Mesenchymal stem cell (in vitro differentiated cells and primary cell): Measurements from ENCODE around the gene COQ2.
A peak's percentile ranks its signal among the peaks of the same experiment; 100 is the strongest.

Experiments used
- DNase-seq: peaks from one replicate; pipeline ENCODE4 v3.0.0-alpha.2; 2013
- H2AFZ ChIP-seq: one replicate; pipeline ENCODE4 v1.6.1; 2013; ENCODE audit warnings: low read depth, mild to moderate bottlenecking, control low read depth, inconsistent platforms, low read length, moderate library complexity
- H2AK5ac ChIP-seq: 2 replicates; pipeline ENCODE4 v1.6.1; 2013; ENCODE audit warnings: low read length, moderate library complexity, mild to moderate bottlenecking, inconsistent platforms; ENCODE audit not compliant: severe bottlenecking
- H2BK120ac ChIP-seq: one replicate; pipeline ENCODE4 v1.6.1; 2013; ENCODE audit warnings: low read depth, mild to moderate bottlenecking, inconsistent platforms, low read length, moderate library complexity
- H2BK12ac ChIP-seq, 2 experiments: one replicate each; pipeline ENCODE4 v1.6.1; 2013; ENCODE audit warnings: inconsistent platforms in 2 of 2, low read length in 2 of 2, mild to moderate bottlenecking in 2 of 2, moderate library complexity in 2 of 2, control low read depth in 1 of 2
- H2BK15ac ChIP-seq: one replicate; pipeline ENCODE4 v1.6.1; 2013; ENCODE audit warnings: mild to moderate bottlenecking, low read depth, inconsistent platforms; ENCODE audit not compliant: poor library complexity, severe bottlenecking
- H2BK5ac ChIP-seq: 2 replicates; pipeline ENCODE4 v1.6.1; 2013; ENCODE audit warnings: low read depth, mild to moderate bottlenecking, low read length, control low read depth, inconsistent platforms; ENCODE audit not compliant: poor library complexity, severe bottlenecking
- H3K14ac ChIP-seq, 2 experiments: one replicate each; pipeline ENCODE4 v1.6.1; 2013; ENCODE audit warnings: inconsistent platforms in 2 of 2, low read length in 2 of 2, control low read depth in 1 of 2, mild to moderate bottlenecking in 1 of 2, moderate library complexity in 1 of 2
- H3K18ac ChIP-seq, 2 experiments: one replicate each; pipeline ENCODE4 v1.6.1; 2013; ENCODE audit warnings: inconsistent platforms in 2 of 2, low read length in 2 of 2, control low read depth in 1 of 2, low read depth in 1 of 2, mild to moderate bottlenecking in 1 of 2
- H3K23ac ChIP-seq, 2 experiments: one replicate each; pipeline ENCODE4 v1.6.1; 2013; ENCODE audit warnings: inconsistent platforms in 2 of 2, low read length in 2 of 2, mild to moderate bottlenecking in 2 of 2, moderate library complexity in 2 of 2, control low read depth in 1 of 2
- H3K27ac ChIP-seq: 2 replicates; pipeline ENCODE4 v1.5.1; 2013; ENCODE audit warnings: mild to moderate bottlenecking, moderate library complexity, low read length, control low read depth, inconsistent platforms; ENCODE audit not compliant: poor library complexity, severe bottlenecking
- H3K27me3 ChIP-seq, 2 experiments: 2 replicates each; pipeline versions ENCODE4 v1.6.1 to v1.7.0; 2013; ENCODE audit warnings: low read length in 2 of 2, mild to moderate bottlenecking in 2 of 2, moderate library complexity in 2 of 2, control low read depth in 1 of 2, inconsistent platforms in 1 of 2; ENCODE audit not compliant: control insufficient read depth in 1 of 2, insufficient read depth in 1 of 2
- H3K36me3 ChIP-seq, 2 experiments: 2 replicates each; pipeline versions ENCODE4 v1.6.1 to v1.7.0; 2013; ENCODE audit warnings: low read length in 2 of 2, control low read depth in 1 of 2, inconsistent platforms in 1 of 2, low read depth in 1 of 2, mild to moderate bottlenecking in 1 of 2; ENCODE audit not compliant: insufficient read depth in 2 of 2, control insufficient read depth in 1 of 2
- H3K4ac ChIP-seq, 2 experiments: one replicate each; pipeline ENCODE4 v1.6.1; 2013; ENCODE audit warnings: inconsistent platforms in 2 of 2, low read length in 2 of 2, mild to moderate bottlenecking in 2 of 2, moderate library complexity in 2 of 2, control low read depth in 1 of 2, low read depth in 1 of 2
- H3K4me1 ChIP-seq: 2 replicates; pipeline ENCODE4 v1.6.1; 2013; ENCODE audit warnings: low read depth, low read length, control low read depth; ENCODE audit not compliant: control insufficient read depth, insufficient read depth
- H3K4me2 ChIP-seq: 2 replicates; pipeline ENCODE4 v1.6.1; 2013; ENCODE audit warnings: low read length, mild to moderate bottlenecking, inconsistent platforms; ENCODE audit not compliant: poor library complexity, severe bottlenecking
- H3K4me3 ChIP-seq, 2 experiments: 2 replicates each; pipeline versions ENCODE4 v1.5.1 to v1.7.0; 2013; ENCODE audit warnings: low read length in 2 of 2, mild to moderate bottlenecking in 2 of 2, control low read depth in 1 of 2, low read depth in 1 of 2; ENCODE audit not compliant: insufficient read depth in 1 of 2
- H3K79me1 ChIP-seq: replicated peaks from 2 replicates; pipeline ENCODE4 v1.6.1; 2013; ENCODE audit warnings: mild to moderate bottlenecking, control low read depth, low read length, inconsistent platforms; ENCODE audit not compliant: poor library complexity, severe bottlenecking
- H3K9ac ChIP-seq: 2 replicates; pipeline ENCODE4 v1.7.0; 2013; ENCODE audit warnings: mild to moderate bottlenecking, low read length, moderate library complexity
- H3K9me3 ChIP-seq: 2 replicates; pipeline ENCODE4 v1.7.0; 2013; ENCODE audit warnings: mild to moderate bottlenecking, low read length; ENCODE audit not compliant: control insufficient read depth
- H4K8ac ChIP-seq: one replicate; pipeline ENCODE4 v1.6.1; 2013; ENCODE audit warnings: inconsistent platforms, mild to moderate bottlenecking, low read length, moderate library complexity
- H4K91ac ChIP-seq: one replicate; pipeline ENCODE4 v1.6.1; 2013; ENCODE audit warnings: mild to moderate bottlenecking, low read length, inconsistent platforms
- WGBS: methylation state at CpG from one replicate; pipeline ENCODE4 v1.1.7; 2013; ENCODE audit warnings: mixed read lengths; 5-methylcytosine and 5-hydroxymethylcytosine counted together

COQ2 gene

GRCh38 chr4:83250687-83251446 lies 33.7 kb downstream of the COQ2 start:
- WGBS: 80% methylated on average over 7 of the region's 7 CpGs
- H4K91ac ChIP-seq: no peak overlapping the region

GRCh38 chr4:83248486-83248885 lies 36.1 kb downstream of the COQ2 start:
- Histone ChIP-seq H3K4ac (no peak overlapping the region), H3K4me2 (no peak overlapping the region), H3K79me1 (no peaks in the 10 kb centered on the region), H2AK5ac (no peak overlapping the region), H2AFZ (no peak overlapping the region), H3K9me3 (no peaks in the 10 kb centered on the region), H3K27me3 (no peaks in the 10 kb centered on the region), H2BK15ac (no peak overlapping the region), H4K8ac (no peak overlapping the region), H3K36me3 (no peaks in the 10 kb centered on the region), H3K18ac (peak overlapping the region in 1 of 2 experiments; percentile 16), H2BK12ac (no peak overlapping the region), H2BK120ac (no peak overlapping the region), H2BK5ac (no peak overlapping the region), H4K91ac (no peak overlapping the region), H3K4me1 (peaks cover 11% of the 10 kb centered on the region), H3K14ac (no peak overlapping the region), H3K9ac (no peak overlapping the region), H3K27ac (no peak overlapping the region), H3K23ac (no peak overlapping the region), H3K4me3 (no peak overlapping the region)
- DNase-seq: no peak
- 84% methylated on average over 5 of the region's 5 CpGs for WGBS

More at GRCh38 chr4:83250687-83251446, 33.7 kb downstream of the COQ2 start:
- Histone ChIP-seq H2BK15ac (no peak overlapping the region), H2AFZ (no peak overlapping the region), H3K23ac (no peak overlapping the region), H3K4ac (no peak overlapping the region), H2BK5ac (no peak overlapping the region), H2BK12ac (peak overlapping the region in 1 of 2 experiments; percentile 18), H2BK120ac (no peak overlapping the region), H3K27ac (no peak overlapping the region), H3K9ac (no peak overlapping the region), H4K8ac (no peak overlapping the region), H3K4me3 (no peak overlapping the region), H3K9me3 (no peaks in the 10 kb centered on the region), H3K79me1 (no peaks in the 10 kb centered on the region), H3K14ac (no peak overlapping the region), H3K27me3 (no peaks in the 10 kb centered on the region), H3K4me2 (no peak overlapping the region), H2AK5ac (no peak overlapping the region), H3K36me3 (no peaks in the 10 kb centered on the region), H3K18ac (peak overlapping the region in 1 of 2 experiments; percentile 74), H3K4me1 (peaks cover 13% of the 10 kb centered on the region)
- DNase-seq: peak; percentile 48

- Histone ChIP-seq H3K4me2 (no peak overlapping the region), H3K79me1 (no peaks in the 10 kb centered on the region), H3K14ac (peak overlapping the region in 1 of 2 experiments; percentile 31), H3K9me3 (no peaks in the 10 kb centered on the region), H3K27me3 (no peaks in the 10 kb centered on the region), H3K27ac (no peak overlapping the region), H2AFZ (no peak overlapping the region), H4K8ac (no peak overlapping the region), H3K18ac (no peak overlapping the region), H3K36me3 (no peaks in the 10 kb centered on the region), H2BK12ac (no peak overlapping the region), H2BK120ac (no peak overlapping the region), H3K9ac (no peak overlapping the region), H3K4me3 (no peak overlapping the region), H2AK5ac (peak overlapping the region; percentile 20), H3K4me1 (peaks cover 11% of the 10 kb centered on the region), H2BK5ac (no peak overlapping the region), H3K4ac (no peak overlapping the region), H3K23ac (no peak overlapping the region), H2BK15ac (peak overlapping the region; percentile 9), H4K91ac (peak overlapping the region; percentile 29)
- no peak for DNase-seq
- WGBS: 92% methylated on average over 12 of the region's 12 CpGs
These were observed 36.9 kb downstream of the COQ2 start for GRCh38 chr4:83247415-83248357.

- Histone ChIP-seq H3K27me3 (no peaks in the 10 kb centered on the region), H3K14ac (no peak overlapping the region), H2BK15ac (no peak overlapping the region), H3K4me2 (no peak overlapping the region), H3K9me3 (no peaks in the 10 kb centered on the region), H4K8ac (no peak overlapping the region), H3K9ac (no peak overlapping the region), H2AFZ (no peak overlapping the region), H2BK120ac (no peak overlapping the region), H3K4ac (no peak overlapping the region), H3K4me1 (no peaks in the 10 kb centered on the region), H3K79me1 (no peaks in the 10 kb centered on the region), H4K91ac (no peak overlapping the region), H3K27ac (no peak overlapping the region), H2AK5ac (no peak overlapping the region), H3K18ac (no peak overlapping the region), H3K4me3 (no peak overlapping the region), H2BK5ac (no peak overlapping the region), H2BK12ac (no peak overlapping the region), H3K23ac (no peak overlapping the region), H3K36me3 (no peaks in the 10 kb centered on the region)
- no peak for DNase-seq
- WGBS: no CpG with 5 or more reads among the region's 1 CpG
These were observed 43.5 kb downstream of the COQ2 start for GRCh38 chr4:83241132-83241531.
